HepG2 (cell line): ENCODE data around the gene GLIPR1L1. TPM values are rescaled to one million over a fixed set of nuclear protein-coding genes. Genes with fewer than 3 reads are reported as not detected.
A peak's percentile ranks its signal among the peaks of the same experiment; 100 is the strongest.

Experiments used
- HOXA9 ChIP-seq: sonication (generic); formaldehyde crosslinking; IDR thresholded peaks from 2 replicates; pipeline ENCODE4 v1.8.1; 2022; ENCODE audit warnings: missing genetic modification reagents, mild to moderate bottlenecking, moderate library complexity, borderline replicate concordance
- LCORL ChIP-seq, 2 experiments: fragments of 450-650 bp in 1 of 2; sonication (generic) in 1 of 2; formaldehyde crosslinking in 1 of 2; IDR thresholded peaks; 2 replicates each; pipeline versions ENCODE4 v1.5.0 to v1.6.1; 2017 to 2020; ENCODE audit warnings: antibody characterized with exemption in 1 of 2, missing genetic modification reagents in 1 of 2
- MAX ChIP-seq: IDR thresholded peaks from 2 replicates; pipeline ENCODE4 v1.6.1; 2012; ENCODE audit warnings: inconsistent platforms
- MIER3 ChIP-seq: IDR thresholded peaks from 2 replicates; pipeline ENCODE4 v1.6.1; 2016; ENCODE audit warnings: missing compliant biosample characterization, borderline replicate concordance
- NFRKB ChIP-seq: fragments of 450-650 bp; IDR thresholded peaks from 2 replicates; pipeline ENCODE4 v1.6.1; 2017
- REPIN1 ChIP-seq: sonication (generic); formaldehyde crosslinking; IDR thresholded peaks from 2 replicates; pipeline ENCODE4 v1.8.0; 2022; ENCODE audit warnings: missing genetic modification reagents, low read depth, mild to moderate bottlenecking, borderline replicate concordance
- RERE ChIP-seq: IDR thresholded peaks from 2 replicates; pipeline ENCODE4 v1.6.1; 2016; ENCODE audit warnings: low read depth, missing genetic modification reagents, missing compliant biosample characterization
- SP4 ChIP-seq: sonication (generic); formaldehyde crosslinking; IDR thresholded peaks from 2 replicates; pipeline ENCODE4 v1.8.1; 2023; ENCODE audit warnings: mild to moderate bottlenecking, missing genetic modification reagents
- SUZ12 ChIP-seq: fragments of 150-350 bp; IDR thresholded peaks from 2 replicates; pipeline ENCODE4 v1.6.1; 2014; ENCODE audit warnings: low read depth, low read length
- TRAFD1 ChIP-seq: sonication (generic); formaldehyde crosslinking; IDR thresholded peaks from 2 replicates; pipeline ENCODE4 v1.5.1; 2020; ENCODE audit warnings: missing genetic modification reagents, mild to moderate bottlenecking, borderline replicate concordance
- TSC22D2 ChIP-seq: sonication (generic); formaldehyde crosslinking; IDR thresholded peaks from 2 replicates; pipeline ENCODE4 v1.5.1; 2020; ENCODE audit warnings: missing genetic modification reagents, mild to moderate bottlenecking, borderline replicate concordance
- ZNF337 ChIP-seq: sonication (generic); formaldehyde crosslinking; IDR thresholded peaks from 2 replicates; pipeline ENCODE4 v1.5.1; 2020; ENCODE audit warnings: missing genetic modification reagents, low read depth, mild to moderate bottlenecking, borderline replicate concordance
- ZNF510 ChIP-seq: sonication (generic); formaldehyde crosslinking; IDR thresholded peaks from 2 replicates; pipeline ENCODE4 v1.4.0; 2020; ENCODE audit warnings: low read depth, mild to moderate bottlenecking, missing genetic modification reagents
- polyA plus RNA-seq, 8 experiments: library from polyadenylated mRNA; depleted of rRNA in 3 of 8; stranded (reverse) in 7 of 8; unstranded in 1 of 8; fragments of >200 nt; fragmentation: Illumina TruSeq in 4 of 8; extraction: Trizol in 4 of 8; gene quantifications; 2 replicates each; pipeline versions ENCODE4 v1.2.1 to v1.2.3, GENCODE V29; 2011 to 2016; ENCODE audit warnings: low read depth in 4 of 8, missing spikeins in 1 of 8, mixed read lengths in 1 of 8; ENCODE audit not compliant: insufficient read depth in 1 of 8
- total RNA-seq, 5 experiments: library from RNA; depleted of rRNA; stranded (reverse); fragments of >200 nt; fragmentation: Illumina TruSeq; extraction: Trizol; gene quantifications; 2 replicates each; pipeline ENCODE4 v1.2.3, GENCODE V29; 2016; ENCODE audit warnings: low read depth in 1 of 5
- TF ChIP-seq, protein P1 (sequence below): sonication (generic); formaldehyde crosslinking; IDR thresholded peaks from 2 replicates; pipeline ENCODE4 v1.5.1; 2020; ENCODE audit warnings: missing genetic modification reagents, mild to moderate bottlenecking, borderline replicate concordance
- TF ChIP-seq, protein P2 (sequence below), 2 experiments: sonication (generic) in 1 of 2; formaldehyde crosslinking in 1 of 2; IDR thresholded peaks; 2 replicates each; pipeline versions ENCODE4 v1.4.0 to v1.6.1; 2018 to 2020; ENCODE audit warnings: missing genetic modification reagents in 2 of 2, borderline replicate concordance in 1 of 2, low read depth in 1 of 2, mild to moderate bottlenecking in 1 of 2, missing biosample characterization in 1 of 2
- TF ChIP-seq, protein P3 (sequence below): sonication (generic); formaldehyde crosslinking; IDR thresholded peaks from 2 replicates; pipeline ENCODE4 v1.9.0; 2022; ENCODE audit warnings: missing genetic modification reagents, mild to moderate bottlenecking, borderline replicate concordance

Gene GLIPR1L1
- total and polyA plus RNA-seq, 2 of the 13 experiments (the other 11 are each of a cell fraction or from before 2014, with no cell fraction given): not detected

DNA sequence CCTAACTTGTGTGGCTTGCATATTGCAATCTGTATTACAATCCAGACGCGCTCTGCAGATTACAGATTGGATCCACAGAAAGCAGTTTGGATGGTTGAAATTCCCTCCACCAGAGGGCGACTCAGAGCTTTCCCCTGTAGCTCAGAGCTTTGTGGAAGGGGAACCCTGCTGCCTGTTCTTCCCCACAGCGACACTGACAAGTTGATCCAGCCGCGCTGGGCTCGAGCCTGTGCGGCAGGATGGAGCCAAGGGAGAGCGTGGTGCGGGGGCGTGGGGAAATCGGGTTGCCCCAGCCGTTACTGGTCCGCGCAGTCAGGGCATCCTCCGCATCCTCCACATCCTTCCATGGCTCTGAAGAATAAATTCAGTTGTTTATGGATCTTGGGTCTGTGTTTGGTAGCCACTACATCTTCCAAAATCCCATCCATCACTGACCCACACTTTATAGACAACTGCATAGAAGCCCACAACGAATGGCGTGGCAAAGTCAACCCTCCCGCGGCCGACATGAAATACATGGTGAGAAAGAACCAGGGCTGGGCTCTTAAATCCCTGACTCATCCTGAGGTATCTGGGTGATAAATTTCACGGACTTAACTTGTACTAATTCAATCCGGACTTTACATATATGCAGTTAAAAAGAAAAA is at the start of gene GLIPR1L1 (continued):
- TF ChIP-seq RERE (CRISPR knock-in tag): no peak
- TF ChIP-seq SP4 (CRISPR knock-in tag): no peak
- TF ChIP-seq, protein P1, sequence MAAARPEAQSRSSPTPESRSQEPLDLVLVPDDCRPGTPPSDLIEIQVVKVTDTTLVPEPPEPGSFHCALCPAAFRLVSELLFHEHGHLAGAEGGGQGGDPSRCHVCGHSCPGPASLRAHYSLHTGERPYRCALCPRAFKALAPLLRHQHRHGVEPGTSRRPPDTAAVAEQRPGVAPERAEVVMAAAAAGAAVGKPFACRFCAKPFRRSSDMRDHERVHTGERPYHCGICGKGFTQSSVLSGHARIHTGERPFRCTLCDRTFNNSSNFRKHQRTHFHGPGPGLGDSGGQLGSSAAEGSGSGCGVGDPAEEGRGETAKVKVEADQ (CRISPR knock-in tag): no peak
- TF ChIP-seq LCORL (IDR thresholded peaks at IDR 0.05): no peak
- 0 out of 2 replicates have a peak, but pooled peaks have one; percentile 31 for TF ChIP-seq LCORL (CRISPR knock-in tag; IDR thresholded peaks at IDR 0.05)
- TF ChIP-seq ZNF510 (CRISPR knock-in tag): no peak
- no peak for TF ChIP-seq MAX
- TF ChIP-seq NFRKB: no peak
- TF ChIP-seq TRAFD1 (CRISPR knock-in tag): no peak
- TF ChIP-seq SUZ12: no peak
- TF ChIP-seq, protein P2, sequence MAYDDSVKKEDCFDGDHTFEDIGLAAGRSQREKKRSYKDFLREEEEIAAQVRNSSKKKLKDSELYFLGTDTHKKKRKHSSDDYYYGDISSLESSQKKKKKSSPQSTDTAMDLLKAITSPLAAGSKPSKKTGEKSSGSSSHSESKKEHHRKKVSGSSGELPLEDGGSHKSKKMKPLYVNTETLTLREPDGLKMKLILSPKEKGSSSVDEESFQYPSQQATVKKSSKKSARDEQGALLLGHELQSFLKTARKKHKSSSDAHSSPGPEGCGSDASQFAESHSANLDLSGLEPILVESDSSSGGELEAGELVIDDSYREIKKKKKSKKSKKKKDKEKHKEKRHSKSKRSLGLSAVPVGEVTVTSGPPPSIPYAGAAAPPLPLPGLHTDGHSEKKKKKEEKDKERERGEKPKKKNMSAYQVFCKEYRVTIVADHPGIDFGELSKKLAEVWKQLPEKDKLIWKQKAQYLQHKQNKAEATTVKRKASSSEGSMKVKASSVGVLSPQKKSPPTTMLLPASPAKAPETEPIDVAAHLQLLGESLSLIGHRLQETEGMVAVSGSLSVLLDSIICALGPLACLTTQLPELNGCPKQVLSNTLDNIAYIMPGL (CRISPR knock-in tag; IDR thresholded peaks at IDR 0.05; ENCODE audit: borderline replicate concordance in 1 of 2, low read depth in 1 of 2): peak; percentile 33 to 43; a peak in 2 of 4 replicates
- TF ChIP-seq, protein P3, sequence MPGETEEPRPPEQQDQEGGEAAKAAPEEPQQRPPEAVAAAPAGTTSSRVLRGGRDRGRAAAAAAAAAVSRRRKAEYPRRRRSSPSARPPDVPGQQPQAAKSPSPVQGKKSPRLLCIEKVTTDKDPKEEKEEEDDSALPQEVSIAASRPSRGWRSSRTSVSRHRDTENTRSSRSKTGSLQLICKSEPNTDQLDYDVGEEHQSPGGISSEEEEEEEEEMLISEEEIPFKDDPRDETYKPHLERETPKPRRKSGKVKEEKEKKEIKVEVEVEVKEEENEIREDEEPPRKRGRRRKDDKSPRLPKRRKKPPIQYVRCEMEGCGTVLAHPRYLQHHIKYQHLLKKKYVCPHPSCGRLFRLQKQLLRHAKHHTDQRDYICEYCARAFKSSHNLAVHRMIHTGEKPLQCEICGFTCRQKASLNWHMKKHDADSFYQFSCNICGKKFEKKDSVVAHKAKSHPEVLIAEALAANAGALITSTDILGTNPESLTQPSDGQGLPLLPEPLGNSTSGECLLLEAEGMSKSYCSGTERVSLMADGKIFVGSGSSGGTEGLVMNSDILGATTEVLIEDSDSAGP (CRISPR knock-in tag): 0 out of 2 replicates have a peak, but pooled peaks have one; percentile 16
- TF ChIP-seq MIER3 (CRISPR knock-in tag): peak; percentile 24; the same call in 1 of the 2 replicates
- no peak for TF ChIP-seq HOXA9 (CRISPR knock-in tag)
- no peak for TF ChIP-seq TSC22D2 (CRISPR knock-in tag)
- TF ChIP-seq REPIN1 (CRISPR knock-in tag): peak; percentile 27; the same call in 1 of the 2 replicates
- no peak for TF ChIP-seq ZNF337 (CRISPR knock-in tag)
